ENCODE results near the gene NUP43.
"Not testable (repeated sequence)": the region's sequence is repeated elsewhere in the genome, so short reads cannot be mapped to it uniquely, and the experiment has no call there.

NUP43 gene

GRCh38 chr6:149683256-149683859 is 63.0 kb downstream of the NUP43 start:
- DNase-seq = no peak

GRCh38 chr6:149681845-149682244 is 64.5 kb downstream of the NUP43 start:
- not testable (repeated sequence) for DNase-seq

- DNase-seq = no peak
These were observed 65.1 kb downstream of the NUP43 start for GRCh38 chr6:149681209-149681608.

GRCh38 chr6:149680503-149680902 is 65.8 kb downstream of the NUP43 start:
- no peak for DNase-seq
